NCI-H526 (cell line): ENCODE data around the gene FBRS.

Experiments used
- DNase-seq, 2 experiments: peaks; one replicate each; lab custom pipeline; 2025; lab: John Stamatoyannopoulos, UW

The FBRS gene

GRCh38 chr16:30644334-30644830 is 13.8 kb upstream of the FBRS start:
- DNase-seq = no peak

GRCh38 chr16:30645727-30646126 is 12.5 kb upstream of the FBRS start:
- DNase-seq = no peak

GRCh38 chr16:30647274-30647571 is 11.0 kb upstream of the FBRS start:
- DNase-seq = no peak

GRCh38 chr16:30649725-30650368 is 8.4 kb upstream of the FBRS start:
- no peak for DNase-seq

GRCh38 chr16:30650369-30651123 is 7.7 kb upstream of the FBRS start, which contains the start of gene PRR14:
Gene PRR14, plus strand, starts transcription at chr16:30650960. Its CDS starts 686 bp downstream, at chr16:30651646.
- peak; percentile 98 to 99 for DNase-seq

GRCh38 chr16:30651124-30652004 is 6.9 kb upstream of the FBRS start:
- DNase-seq = peak; percentile 32 to 84

GRCh38 chr16:30652005-30652296 is 6.3 kb upstream of the FBRS start:
- no peak for DNase-seq

- no peak for DNase-seq
Observed at GRCh38 chr16:30652718-30653117, 5.5 kb upstream of the FBRS start.

- DNase-seq = no peak
Observed at GRCh38 chr16:30654856-30655255, 3.4 kb upstream of the FBRS start.

- no peak for DNase-seq
Observed at GRCh38 chr16:30655815-30656347, 2.4 kb upstream of the FBRS start.

GRCh38 chr16:30656388-30656787 is 1.8 kb upstream of the FBRS start:
- no peak for DNase-seq

GRCh38 chr16:30656974-30657865 is 1.0 kb upstream of the FBRS start:
- DNase-seq = no peak

GRCh38 chr16:30658731-30659506 is 688 bp downstream of the FBRS start:
- peak; percentile 70 to 96 for DNase-seq

GRCh38 chr16:30659507-30660423 is 1.5 kb downstream of the FBRS start:
- no peak for DNase-seq

GRCh38 chr16:30660424-30661261 is 2.4 kb downstream of the FBRS start:
- peak in 1 of 2 experiments; percentile 30 for DNase-seq

GRCh38 chr16:30662449-30662848 is 4.2 kb downstream of the FBRS start:
- DNase-seq = no peak

GRCh38 chr16:30663038-30663437 is 4.8 kb downstream of the FBRS start:
- no peak for DNase-seq

- no peak for DNase-seq
Observed at GRCh38 chr16:30663820-30664219, 5.6 kb downstream of the FBRS start.
